H1 (cell line): Measurements from ENCODE around the gene LRRFIP1.

Experiments used
- CEBPB ChIP-seq: IDR thresholded peaks from 2 replicates; pipeline ENCODE4 v1.6.1; 2012; ENCODE audit warnings: low read depth, low read length
- EP300 ChIP-seq, 2 experiments: IDR thresholded peaks; 1 replicate in 1 of 2; 2 replicates in 1 of 2; pipeline ENCODE4 v1.6.1; 2011 to 2012; ENCODE audit warnings: low read depth in 2 of 2, low read length in 2 of 2, mild to moderate bottlenecking in 2 of 2, borderline replicate concordance in 1 of 2, inconsistent platforms in 1 of 2, moderate library complexity in 1 of 2
- EZH2 ChIP-seq: fragments of 200-600 bp; sonication (generic); IDR thresholded peaks from 2 replicates; pipeline ENCODE4 v1.7.1; 2012; ENCODE audit warnings: low read depth, mild to moderate bottlenecking, moderate library complexity, low read length, inconsistent platforms; ENCODE audit not compliant: severe bottlenecking
- HDAC2 ChIP-seq, 2 experiments: fragments of 300-600 bp in 1 of 2; sonication (generic) in 1 of 2; IDR thresholded peaks; 2 replicates each; pipeline ENCODE4 v1.6.1; 2011 to 2012; ENCODE audit warnings: low read depth in 2 of 2, low read length in 2 of 2, mild to moderate bottlenecking in 2 of 2, moderate library complexity in 2 of 2, borderline replicate concordance in 1 of 2, inconsistent platforms in 1 of 2
- KDM1A ChIP-seq: fragments of 200-600, 300-600 bp; sonication (generic); IDR thresholded peaks from 2 replicates; pipeline ENCODE4 v1.7.1; 2016; ENCODE audit warnings: mild to moderate bottlenecking, low read length, borderline replicate concordance
- NRF1 ChIP-seq: IDR thresholded peaks from 2 replicates; pipeline ENCODE4 v1.6.1; 2011; ENCODE audit warnings: mild to moderate bottlenecking, low read depth, low read length, improper control_type of control experiment
- POLR2A ChIP-seq, 2 experiments: IDR thresholded peaks; 1 replicate in 1 of 2; 2 replicates in 1 of 2; pipeline ENCODE4 v1.6.1; 2011; ENCODE audit warnings: low read depth in 2 of 2, low read length in 2 of 2, mild to moderate bottlenecking in 2 of 2; ENCODE audit errors: control extremely low read depth in 1 of 2
- TF ChIP-seq, protein P1 (sequence below): IDR thresholded peaks from 2 replicates; pipeline ENCODE4 v1.6.1; 2012; ENCODE audit warnings: inconsistent platforms
- TF ChIP-seq, protein P2 (sequence below), 3 experiments: IDR thresholded peaks; 1 replicate in 2 of 3; 2 replicates in 1 of 3; pipeline versions ENCODE4 v1.5.1 to v1.6.1; 2011; ENCODE audit warnings: low read length in 3 of 3, mild to moderate bottlenecking in 3 of 3, inconsistent platforms in 2 of 3, low read depth in 1 of 3, moderate library complexity in 1 of 3; ENCODE audit not compliant: insufficient read depth in 1 of 3; ENCODE audit errors: control extremely low read depth in 1 of 3

GRCh38 chr2:237745250-237745613 is 117.8 kb downstream of the LRRFIP1 start:
- no peak for TF ChIP-seq KDM1A
- TF ChIP-seq EZH2 = no peak
- no peak for TF ChIP-seq EP300 (IDR thresholded peaks at IDR 0.05; ENCODE audit: borderline replicate concordance in 1 of 2, low read depth in 2 of 2, low read length in 2 of 2)
- TF ChIP-seq, protein P1, sequence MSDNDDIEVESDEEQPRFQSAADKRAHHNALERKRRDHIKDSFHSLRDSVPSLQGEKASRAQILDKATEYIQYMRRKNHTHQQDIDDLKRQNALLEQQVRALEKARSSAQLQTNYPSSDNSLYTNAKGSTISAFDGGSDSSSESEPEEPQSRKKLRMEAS = no peak
- TF ChIP-seq, protein P2, sequence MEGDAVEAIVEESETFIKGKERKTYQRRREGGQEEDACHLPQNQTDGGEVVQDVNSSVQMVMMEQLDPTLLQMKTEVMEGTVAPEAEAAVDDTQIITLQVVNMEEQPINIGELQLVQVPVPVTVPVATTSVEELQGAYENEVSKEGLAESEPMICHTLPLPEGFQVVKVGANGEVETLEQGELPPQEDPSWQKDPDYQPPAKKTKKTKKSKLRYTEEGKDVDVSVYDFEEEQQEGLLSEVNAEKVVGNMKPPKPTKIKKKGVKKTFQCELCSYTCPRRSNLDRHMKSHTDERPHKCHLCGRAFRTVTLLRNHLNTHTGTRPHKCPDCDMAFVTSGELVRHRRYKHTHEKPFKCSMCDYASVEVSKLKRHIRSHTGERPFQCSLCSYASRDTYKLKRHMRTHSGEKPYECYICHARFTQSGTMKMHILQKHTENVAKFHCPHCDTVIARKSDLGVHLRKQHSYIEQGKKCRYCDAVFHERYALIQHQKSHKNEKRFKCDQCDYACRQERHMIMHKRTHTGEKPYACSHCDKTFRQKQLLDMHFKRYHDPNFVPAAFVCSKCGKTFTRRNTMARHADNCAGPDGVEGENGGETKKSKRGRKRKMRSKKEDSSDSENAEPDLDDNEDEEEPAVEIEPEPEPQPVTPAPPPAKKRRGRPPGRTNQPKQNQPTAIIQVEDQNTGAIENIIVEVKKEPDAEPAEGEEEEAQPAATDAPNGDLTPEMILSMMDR (IDR thresholded peaks at IDR 0.05; ENCODE audit: control extremely low read depth in 1 of 3, insufficient read depth in 1 of 3, low read depth in 1 of 3, low read length in 3 of 3) = no peak
- TF ChIP-seq CEBPB = no peak
- no peak for TF ChIP-seq POLR2A (IDR thresholded peaks at IDR 0.05; ENCODE audit: control extremely low read depth in 1 of 2, low read depth in 2 of 2, low read length in 2 of 2)
- no peak for TF ChIP-seq NRF1
- TF ChIP-seq HDAC2 (IDR thresholded peaks at IDR 0.05; ENCODE audit: borderline replicate concordance in 1 of 2, low read depth in 2 of 2, low read length in 2 of 2) = no peak
